ENCODE results near the gene RIOX2. TPM values are rescaled to one million over a fixed set of nuclear protein-coding genes. Genes with fewer than 3 reads are reported as not detected.
"Not testable (repeated sequence)": the region's sequence is repeated elsewhere in the genome, so short reads cannot be mapped to it uniquely, and the experiment has no call there.

Gene RIOX2
- total RNA-seq, 1 donor from 2014 or later, result 21.3 TPM

DNA sequence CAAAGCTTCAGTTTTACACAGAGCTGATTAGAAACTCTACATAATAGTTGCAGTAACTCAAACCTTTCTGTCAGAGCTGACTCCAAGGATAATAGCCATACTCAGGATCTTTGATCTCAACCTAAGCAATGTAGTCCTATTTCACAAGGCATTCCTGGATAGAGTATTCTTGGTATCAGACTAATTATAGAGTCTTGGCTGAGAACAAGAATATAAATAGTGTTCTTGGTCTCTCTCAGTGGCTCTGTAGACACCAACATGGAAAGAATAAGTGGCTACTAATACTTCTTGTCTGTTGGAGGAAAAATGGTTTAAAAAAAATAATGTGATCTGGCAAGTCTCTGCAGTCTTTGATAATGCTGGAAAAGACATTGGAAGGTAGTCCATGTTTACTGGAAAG is 55.7 kb downstream of the RIOX2 start:
- no peak for DNase-seq (ENCODE audit: low spot score in 2 of 2)
- H3K4me1 ChIP-seq, result no peaks in the 10 kb centered on the region
- no peak overlapping the region for H3K27ac ChIP-seq
- H3K36me3 ChIP-seq, result peaks cover 6 to 47% of the 10 kb centered on the region in 2 donors
- no peaks in the 10 kb centered on the region for H3K27me3 ChIP-seq
- intact Hi-C loops (cut with DNase I), result no loop called here
- H3K4me3 ChIP-seq, result no peak overlapping the region
- no peak for TF ChIP-seq CTCF (IDR thresholded peaks at IDR 0.05)
- H3K9me3 ChIP-seq, result no peaks in the 10 kb centered on the region

DNA sequence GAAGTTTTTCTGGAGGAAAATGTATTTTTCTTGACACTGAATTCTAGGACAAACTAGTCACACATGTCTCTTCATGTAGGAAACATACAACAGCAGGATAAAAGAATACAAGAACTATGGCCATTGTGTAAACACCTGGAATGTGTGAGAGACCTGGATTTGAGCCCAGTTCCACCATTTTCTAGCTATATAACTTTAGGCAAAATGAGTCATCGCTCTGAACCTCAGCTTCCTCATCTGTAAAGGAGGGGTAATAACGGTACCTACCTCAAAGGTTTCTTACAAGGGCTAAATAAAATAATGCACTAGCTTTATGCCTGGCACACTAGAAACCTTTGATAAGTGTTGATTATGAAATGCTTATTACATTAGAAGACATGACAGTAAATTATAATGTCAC is 57.8 kb downstream of the RIOX2 start:
- no peak overlapping the region for H3K27ac ChIP-seq

DNA sequence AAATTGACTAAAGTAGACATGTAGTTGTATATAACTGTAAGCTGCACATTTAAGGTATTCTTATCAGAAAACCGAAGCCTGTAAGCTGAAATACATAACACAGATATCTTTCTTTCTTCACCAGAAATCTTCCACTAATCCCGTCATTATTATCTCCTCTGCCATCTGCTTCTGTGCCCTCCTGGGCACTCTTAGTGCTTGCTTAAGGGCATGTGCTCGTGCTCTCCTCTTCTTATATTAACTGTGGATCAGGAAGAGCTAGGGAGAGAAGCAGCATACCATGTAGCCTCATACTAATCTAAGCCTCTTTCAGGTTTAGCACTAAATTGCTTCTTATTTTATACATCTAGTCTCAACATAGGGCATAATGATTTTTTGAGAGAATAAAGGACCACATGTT is 60.8 kb downstream of the RIOX2 start:
- Histone ChIP-seq H3K4me1 (no peaks in the 10 kb centered on the region), H3K27ac (no peak overlapping the region), H3K9me3 (no peaks in the 10 kb centered on the region), H3K36me3 (peaks cover 6 to 25% of the 10 kb centered on the region in 2 donors), H3K27me3 (no peaks in the 10 kb centered on the region), H3K4me3 (no peak overlapping the region)
- no peak for DNase-seq (ENCODE audit: low spot score in 2 of 2)
- no peak for TF ChIP-seq CTCF (IDR thresholded peaks at IDR 0.05)
- intact Hi-C loops (cut with DNase I), result no loop called here

More for the DNA sequence above, 57.8 kb downstream of the RIOX2 start:
- Histone ChIP-seq H3K36me3 (peaks cover 6 to 42% of the 10 kb centered on the region in 2 donors), H3K27me3 (no peaks in the 10 kb centered on the region), H3K9me3 (no peaks in the 10 kb centered on the region), H3K4me3 (no peak overlapping the region), H3K4me1 (no peaks in the 10 kb centered on the region)
- DNase-seq (ENCODE audit: low spot score in 2 of 2), result no peak
- intact Hi-C loops (cut with DNase I), result no loop called here
- no peak for TF ChIP-seq CTCF (IDR thresholded peaks at IDR 0.05)

GRCh38 chr3:97910931-97911351 is 61.3 kb downstream of the RIOX2 start:
- TF ChIP-seq CTCF (IDR thresholded peaks at IDR 0.05), result no peak
- Histone ChIP-seq H3K4me1 (no peaks in the 10 kb centered on the region), H3K9me3 (no peaks in the 10 kb centered on the region), H3K27ac (no peak overlapping the region), H3K4me3 (no peak overlapping the region), H3K36me3 (peaks cover 6 to 22% of the 10 kb centered on the region in 2 donors), H3K27me3 (no peaks in the 10 kb centered on the region)
- DNase-seq (ENCODE audit: low spot score in 2 of 2), result no peak
- intact Hi-C loops (cut with DNase I), result no loop called here

DNA sequence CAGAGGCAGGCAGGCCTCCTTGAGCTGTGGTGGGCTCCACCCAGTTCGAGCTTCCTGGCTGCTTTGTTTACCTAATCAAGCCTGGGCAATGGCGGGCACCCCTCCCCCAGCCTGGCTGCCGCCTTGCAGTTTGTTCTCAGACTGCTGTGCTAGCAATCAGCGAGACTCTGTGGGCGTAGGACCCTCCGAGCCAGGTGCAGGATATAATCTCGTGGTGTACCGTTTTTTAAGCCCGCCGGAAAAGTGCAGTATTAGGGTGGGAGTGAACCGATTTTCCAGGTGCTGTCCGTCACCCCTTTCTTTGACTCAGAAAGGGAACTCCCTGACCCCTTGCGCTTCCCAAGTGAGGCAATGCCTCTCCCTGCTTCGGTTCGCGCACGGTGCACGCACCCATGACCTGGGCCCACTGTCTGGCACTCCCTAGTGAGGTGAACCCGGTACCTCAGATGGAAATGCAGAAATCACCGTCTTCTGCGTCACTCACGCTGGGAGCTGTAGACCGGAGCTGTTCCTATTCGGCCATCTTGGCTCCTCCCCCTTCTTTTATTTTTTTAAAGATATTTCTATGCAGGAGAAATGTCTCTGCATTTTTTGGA is 61.9 kb downstream of the RIOX2 start:
- H3K9me3 ChIP-seq; H3K27me3 ChIP-seq; intact Hi-C loops (cut with DNase I); DNase-seq (ENCODE audit: low spot score in 2 of 2); H3K27ac ChIP-seq; H3K4me3 ChIP-seq; H3K4me1 ChIP-seq: not testable (repeated sequence)
- H3K36me3 ChIP-seq, result peaks cover under 1 to 22% of the 10 kb centered on the region in 2 donors

- H3K36me3 ChIP-seq, result peaks cover 0 to 22% of the 10 kb centered on the region in 2 donors
- H3K4me1 ChIP-seq; intact Hi-C loops (cut with DNase I); DNase-seq (ENCODE audit: low spot score in 2 of 2); H3K27ac ChIP-seq; H3K27me3 ChIP-seq; H3K9me3 ChIP-seq; H3K4me3 ChIP-seq: not testable (repeated sequence)
These were observed 62.4 kb downstream of the RIOX2 start for GRCh38 chr3:97909830-97910229.
